ENCODE measurements around the gene KCMF1.

KCMF1 gene

GRCh38 chr2:85061896-85062295, 90.9 kb downstream of the KCMF1 start:
- H3K27ac ChIP-seq, result no peak overlapping the region
- DNase-seq, result no peak
- no peak overlapping the region for H3K4me3 ChIP-seq (ENCODE audit: low read depth, low read length)
- H3K36me3 ChIP-seq, result no peaks in the 10 kb centered on the region
- no peaks in the 10 kb centered on the region for H3K27me3 ChIP-seq (ENCODE audit: insufficient read depth, low read depth, severe bottlenecking)
- H3K9me3 ChIP-seq (ENCODE audit: severe bottlenecking), result no peaks in the 10 kb centered on the region
- no peak for TF ChIP-seq CTCF (IDR thresholded peaks at IDR 0.05; ENCODE audit: low read depth, low read length)

- no peaks in the 10 kb centered on the region for H3K9me3 ChIP-seq (ENCODE audit: severe bottlenecking)
- H3K27me3 ChIP-seq (ENCODE audit: insufficient read depth, low read depth, severe bottlenecking), result no peaks in the 10 kb centered on the region
- DNase-seq, result no peak
- H3K27ac ChIP-seq, result no peak overlapping the region
- H3K4me3 ChIP-seq (ENCODE audit: low read depth, low read length), result no peak overlapping the region
- TF ChIP-seq CTCF (IDR thresholded peaks at IDR 0.05; ENCODE audit: low read depth, low read length), result no peak
- H3K36me3 ChIP-seq, result no peaks in the 10 kb centered on the region
Measured at GRCh38 chr2:85062565-85062964, 91.6 kb downstream of the KCMF1 start.

GRCh38 chr2:85063981-85064599, 93.1 kb downstream of the KCMF1 start:
- H3K36me3 ChIP-seq, result no peaks in the 10 kb centered on the region
- TF ChIP-seq CTCF (IDR thresholded peaks at IDR 0.05; ENCODE audit: low read depth, low read length), result no peak
- DNase-seq, result no peak
- H3K27ac ChIP-seq, result no peak overlapping the region
- H3K27me3 ChIP-seq (ENCODE audit: insufficient read depth, low read depth, severe bottlenecking), result no peaks in the 10 kb centered on the region
- H3K9me3 ChIP-seq (ENCODE audit: severe bottlenecking), result no peaks in the 10 kb centered on the region
- H3K4me3 ChIP-seq (ENCODE audit: low read depth, low read length), result no peak overlapping the region

GRCh38 chr2:85064927-85065577, 94.1 kb downstream of the KCMF1 start:
- TF ChIP-seq CTCF (IDR thresholded peaks at IDR 0.05; ENCODE audit: low read depth, low read length), result no peak
- Histone ChIP-seq H3K4me3 (ENCODE audit: low read depth, low read length) (no peak overlapping the region), H3K27me3 (ENCODE audit: insufficient read depth, low read depth, severe bottlenecking) (no peaks in the 10 kb centered on the region), H3K36me3 (no peaks in the 10 kb centered on the region), H3K27ac (peak overlapping the region; percentile 39), H3K9me3 (ENCODE audit: severe bottlenecking) (no peaks in the 10 kb centered on the region)
- DNase-seq, result peak; percentile 54

- H3K9me3 ChIP-seq (ENCODE audit: severe bottlenecking), result no peaks in the 10 kb centered on the region
- no peak overlapping the region for H3K4me3 ChIP-seq (ENCODE audit: low read depth, low read length)
- peak; percentile 37 for DNase-seq
- peak overlapping the region; percentile 40 for H3K27ac ChIP-seq
- no peaks in the 10 kb centered on the region for H3K27me3 ChIP-seq (ENCODE audit: insufficient read depth, low read depth, severe bottlenecking)
- H3K36me3 ChIP-seq, result no peaks in the 10 kb centered on the region
- no peak for TF ChIP-seq CTCF (IDR thresholded peaks at IDR 0.05; ENCODE audit: low read depth, low read length)
Measured at GRCh38 chr2:85066006-85066740, 95.2 kb downstream of the KCMF1 start.

Data from WERI-Rb-1 (cell line).